Measurements from ENCODE around the gene DFFB. TPM values are rescaled to one million over a fixed set of nuclear protein-coding genes. Genes with fewer than 3 reads are reported as not detected.

DFFB gene
- total and polyA plus RNA-seq, 4 experiments from 2014 or later = 8.2 to 26.1 (median 18.1) TPM

GRCh38 chr1:3821004-3821403 is 36.3 kb upstream of the DFFB start:
- no peaks in the 10 kb centered on the region for H3K27me3 Mint-ChIP-seq
- H3K4me3 ChIP-seq (ENCODE audit: low read length in 2 of 2) = no peak overlapping the region
- no peaks in the 10 kb centered on the region for H3K9me3 Mint-ChIP-seq
- no peak overlapping the region for H3K27ac Mint-ChIP-seq
- H3K4me1 Mint-ChIP-seq = peaks cover 0 to 3% (median 0%) of the 10 kb centered on the region in 4 donors
- H3K27me3 ChIP-seq (ENCODE audit: insufficient read depth, low read length) = no peaks in the 10 kb centered on the region
- ChIA-PET CTCF (ENCODE audit: partially characterized antibody) (no interaction called here), POLR2A (ENCODE audit: partially characterized antibody) (no interaction called here)
- intact Hi-C loops (cut with micrococcal nuclease) = no loop called here
- H3K36me3 Mint-ChIP-seq = peaks cover 52 to 70% of the 10 kb centered on the region in 2 donors
- no peak overlapping the region for H3K27ac ChIP-seq (ENCODE audit: low read depth, low read length)
- no peaks in the 10 kb centered on the region for H3K9me3 ChIP-seq (ENCODE audit: control insufficient read depth in 1 of 2, low read length in 2 of 2)
- peaks cover 38% of the 10 kb centered on the region for H3K36me3 ChIP-seq (ENCODE audit: insufficient read depth, low read length)
- no peak overlapping the region for H3K4me3 Mint-ChIP-seq
- no peak for DNase-seq
- no peaks in the 10 kb centered on the region for H3K4me1 ChIP-seq (ENCODE audit: insufficient read depth, low read length)

- Histone ChIP-seq H3K4me3 (ENCODE audit: low read length in 2 of 2) (no peak overlapping the region), H3K27me3 (ENCODE audit: insufficient read depth, low read length) (no peaks in the 10 kb centered on the region), H3K4me1 (ENCODE audit: insufficient read depth, low read length) (no peaks in the 10 kb centered on the region), H3K27ac (ENCODE audit: low read depth, low read length) (no peak overlapping the region), H3K36me3 (ENCODE audit: insufficient read depth, low read length) (peaks cover 38% of the 10 kb centered on the region), H3K9me3 (ENCODE audit: control insufficient read depth in 1 of 2, low read length in 2 of 2) (no peaks in the 10 kb centered on the region)
- Mint-ChIP-seq H3K36me3 (peaks cover 56 to 72% of the 10 kb centered on the region in 2 donors), H3K27me3 (no peaks in the 10 kb centered on the region), H3K27ac (no peak overlapping the region), H3K9me3 (no peaks in the 10 kb centered on the region), H3K4me1 (peaks cover 0 to 3% (median 0%) of the 10 kb centered on the region in 4 donors), H3K4me3 (no peak overlapping the region)
- intact Hi-C loops (cut with micrococcal nuclease) = no loop called here
- POLR2A ChIA-PET (ENCODE audit: partially characterized antibody) = no interaction called here
- CTCF ChIA-PET (ENCODE audit: partially characterized antibody) = no interaction called here
- DNase-seq = no peak
Measured at GRCh38 chr1:3821447-3821846, 35.8 kb upstream of the DFFB start.

- POLR2A ChIA-PET (ENCODE audit: partially characterized antibody) = no interaction called here
- H3K4me1 ChIP-seq (ENCODE audit: insufficient read depth, low read length) = no peaks in the 10 kb centered on the region
- H3K27me3 ChIP-seq (ENCODE audit: insufficient read depth, low read length) = no peaks in the 10 kb centered on the region
- Mint-ChIP-seq H3K4me1 (peaks cover 0 to 3% (median 0%) of the 10 kb centered on the region in 4 donors), H3K9me3 (no peaks in the 10 kb centered on the region), H3K27ac (no peak overlapping the region), H3K27me3 (no peaks in the 10 kb centered on the region), H3K36me3 (peaks cover 58 to 73% of the 10 kb centered on the region in 2 donors), H3K4me3 (no peak overlapping the region)
- H3K36me3 ChIP-seq (ENCODE audit: insufficient read depth, low read length) = peaks cover 38% of the 10 kb centered on the region
- CTCF ChIA-PET (ENCODE audit: partially characterized antibody) = interaction anchor here (0.6 kb wide), 1 partner anchor 11 kb away, joined by 3 read pairs; no protein-coding TSS in a partner anchor
- no peak overlapping the region for H3K4me3 ChIP-seq (ENCODE audit: low read length in 2 of 2)
- no peak for DNase-seq
- H3K27ac ChIP-seq (ENCODE audit: low read depth, low read length) = no peak overlapping the region
- no peaks in the 10 kb centered on the region for H3K9me3 ChIP-seq (ENCODE audit: control insufficient read depth in 1 of 2, low read length in 2 of 2)
- intact Hi-C loops (cut with micrococcal nuclease) = no loop called here
Measured at GRCh38 chr1:3821908-3822307, 35.4 kb upstream of the DFFB start.

GRCh38 chr1:3822421-3822820 is 34.9 kb upstream of the DFFB start:
- Mint-ChIP-seq H3K9me3 (no peaks in the 10 kb centered on the region), H3K36me3 (peaks cover 58 to 74% of the 10 kb centered on the region in 2 donors), H3K27ac (no peak overlapping the region), H3K27me3 (no peaks in the 10 kb centered on the region), H3K4me3 (no peak overlapping the region), H3K4me1 (peaks cover 0 to 3% (median 0%) of the 10 kb centered on the region in 4 donors)
- no peak for DNase-seq
- no peaks in the 10 kb centered on the region for H3K27me3 ChIP-seq (ENCODE audit: insufficient read depth, low read length)
- ChIA-PET CTCF (ENCODE audit: partially characterized antibody) (interaction anchor here (0.6 kb wide), 1 partner anchor 11 kb away, joined by 3 read pairs; no protein-coding TSS in a partner anchor), POLR2A (ENCODE audit: partially characterized antibody) (no interaction called here)
- no peak overlapping the region for H3K27ac ChIP-seq (ENCODE audit: low read depth, low read length)
- no peaks in the 10 kb centered on the region for H3K4me1 ChIP-seq (ENCODE audit: insufficient read depth, low read length)
- no peak overlapping the region for H3K4me3 ChIP-seq (ENCODE audit: low read length in 2 of 2)
- peaks cover 38% of the 10 kb centered on the region for H3K36me3 ChIP-seq (ENCODE audit: insufficient read depth, low read length)
- no peaks in the 10 kb centered on the region for H3K9me3 ChIP-seq (ENCODE audit: control insufficient read depth in 1 of 2, low read length in 2 of 2)
- intact Hi-C loops (cut with micrococcal nuclease) = no loop called here

GRCh38 chr1:3824650-3825049 is 32.6 kb upstream of the DFFB start:
- Histone ChIP-seq H3K4me1 (ENCODE audit: insufficient read depth, low read length) (no peaks in the 10 kb centered on the region), H3K36me3 (ENCODE audit: insufficient read depth, low read length) (peaks cover 50% of the 10 kb centered on the region), H3K4me3 (ENCODE audit: low read length in 2 of 2) (no peak overlapping the region), H3K9me3 (ENCODE audit: control insufficient read depth in 1 of 2, low read length in 2 of 2) (no peaks in the 10 kb centered on the region), H3K27ac (ENCODE audit: low read depth, low read length) (no peak overlapping the region), H3K27me3 (ENCODE audit: insufficient read depth, low read length) (no peaks in the 10 kb centered on the region)
- Mint-ChIP-seq H3K27me3 (no peaks in the 10 kb centered on the region), H3K4me3 (no peak overlapping the region), H3K4me1 (peaks cover 0 to 3% (median 0%) of the 10 kb centered on the region in 4 donors), H3K36me3 (peaks cover 61 to 81% of the 10 kb centered on the region in 2 donors), H3K9me3 (no peaks in the 10 kb centered on the region), H3K27ac (no peak overlapping the region)
- POLR2A ChIA-PET (ENCODE audit: partially characterized antibody) = no interaction called here
- no peak for DNase-seq
- CTCF ChIA-PET (ENCODE audit: partially characterized antibody) = no interaction called here
- intact Hi-C loops (cut with micrococcal nuclease) = no loop called here

- Histone ChIP-seq H3K27me3 (ENCODE audit: insufficient read depth, low read length) (no peaks in the 10 kb centered on the region), H3K27ac (ENCODE audit: low read depth, low read length) (no peak overlapping the region), H3K4me3 (ENCODE audit: low read length in 2 of 2) (no peak overlapping the region), H3K4me1 (ENCODE audit: insufficient read depth, low read length) (no peaks in the 10 kb centered on the region), H3K9me3 (ENCODE audit: control insufficient read depth in 1 of 2, low read length in 2 of 2) (no peaks in the 10 kb centered on the region), H3K36me3 (ENCODE audit: insufficient read depth, low read length) (peaks cover 48% of the 10 kb centered on the region)
- Mint-ChIP-seq H3K4me3 (no peak overlapping the region), H3K27ac (no peak overlapping the region), H3K9me3 (no peaks in the 10 kb centered on the region), H3K27me3 (no peaks in the 10 kb centered on the region), H3K4me1 (peaks cover 0 to 2% (median 0%) of the 10 kb centered on the region in 4 donors), H3K36me3 (peaks cover 62 to 82% of the 10 kb centered on the region in 2 donors)
- intact Hi-C loops (cut with micrococcal nuclease) = no loop called here
- CTCF ChIA-PET (ENCODE audit: partially characterized antibody) = no interaction called here
- POLR2A ChIA-PET (ENCODE audit: partially characterized antibody) = no interaction called here
- no peak for DNase-seq
Measured at GRCh38 chr1:3825356-3825755, 31.9 kb upstream of the DFFB start.

- no peaks in the 10 kb centered on the region for H3K4me1 ChIP-seq (ENCODE audit: insufficient read depth, low read length)
- H3K36me3 Mint-ChIP-seq = peaks cover 56 to 75% of the 10 kb centered on the region in 2 donors
- no peaks in the 10 kb centered on the region for H3K9me3 ChIP-seq (ENCODE audit: control insufficient read depth in 1 of 2, low read length in 2 of 2)
- intact Hi-C loops (cut with micrococcal nuclease) = no loop called here
- no peaks in the 10 kb centered on the region for H3K9me3 Mint-ChIP-seq
- no peak overlapping the region for H3K27ac ChIP-seq (ENCODE audit: low read depth, low read length)
- ChIA-PET POLR2A (ENCODE audit: partially characterized antibody) (no interaction called here), CTCF (ENCODE audit: partially characterized antibody) (no interaction called here)
- H3K4me1 Mint-ChIP-seq = no peaks in the 10 kb centered on the region
- H3K4me3 Mint-ChIP-seq = no peak overlapping the region
- H3K27me3 Mint-ChIP-seq = no peaks in the 10 kb centered on the region
- H3K27me3 ChIP-seq (ENCODE audit: insufficient read depth, low read length) = no peaks in the 10 kb centered on the region
- peaks cover 42% of the 10 kb centered on the region for H3K36me3 ChIP-seq (ENCODE audit: insufficient read depth, low read length)
- no peak for DNase-seq
- H3K27ac Mint-ChIP-seq = no peak overlapping the region
- H3K4me3 ChIP-seq (ENCODE audit: low read length in 2 of 2) = no peak overlapping the region
Measured at GRCh38 chr1:3827813-3828307, 29.4 kb upstream of the DFFB start.

GRCh38 chr1:3828391-3828790 is 28.9 kb upstream of the DFFB start:
- CTCF ChIA-PET (ENCODE audit: partially characterized antibody) = no interaction called here
- no peaks in the 10 kb centered on the region for H3K4me1 ChIP-seq (ENCODE audit: insufficient read depth, low read length)
- H3K27me3 ChIP-seq (ENCODE audit: insufficient read depth, low read length) = no peaks in the 10 kb centered on the region
- no peak overlapping the region for H3K4me3 Mint-ChIP-seq
- H3K4me1 Mint-ChIP-seq = no peaks in the 10 kb centered on the region
- DNase-seq = no peak
- H3K36me3 Mint-ChIP-seq = peaks cover 58 to 73% of the 10 kb centered on the region in 2 donors
- intact Hi-C loops (cut with micrococcal nuclease) = no loop called here
- no peaks in the 10 kb centered on the region for H3K27me3 Mint-ChIP-seq
- no peak overlapping the region for H3K4me3 ChIP-seq (ENCODE audit: low read length in 2 of 2)
- H3K27ac Mint-ChIP-seq = peak overlapping the region in 1 of 7 donors; percentile 56
- no peaks in the 10 kb centered on the region for H3K9me3 ChIP-seq (ENCODE audit: control insufficient read depth in 1 of 2, low read length in 2 of 2)
- H3K9me3 Mint-ChIP-seq = no peaks in the 10 kb centered on the region
- H3K36me3 ChIP-seq (ENCODE audit: insufficient read depth, low read length) = peaks cover 38% of the 10 kb centered on the region
- POLR2A ChIA-PET (ENCODE audit: partially characterized antibody) = no interaction called here
- H3K27ac ChIP-seq (ENCODE audit: low read depth, low read length) = no peak overlapping the region

All from CD4-positive, alpha-beta memory T cell (primary cell).